Pons (tissue), 1 donor: ENCODE results near the gene BCCIP.

Experiments
- DNase-seq: peaks from one replicate; pipeline ENCODE4 v3.0.0-alpha.2; 2016; ENCODE audit warnings: low spot score

Gene BCCIP

DNA sequence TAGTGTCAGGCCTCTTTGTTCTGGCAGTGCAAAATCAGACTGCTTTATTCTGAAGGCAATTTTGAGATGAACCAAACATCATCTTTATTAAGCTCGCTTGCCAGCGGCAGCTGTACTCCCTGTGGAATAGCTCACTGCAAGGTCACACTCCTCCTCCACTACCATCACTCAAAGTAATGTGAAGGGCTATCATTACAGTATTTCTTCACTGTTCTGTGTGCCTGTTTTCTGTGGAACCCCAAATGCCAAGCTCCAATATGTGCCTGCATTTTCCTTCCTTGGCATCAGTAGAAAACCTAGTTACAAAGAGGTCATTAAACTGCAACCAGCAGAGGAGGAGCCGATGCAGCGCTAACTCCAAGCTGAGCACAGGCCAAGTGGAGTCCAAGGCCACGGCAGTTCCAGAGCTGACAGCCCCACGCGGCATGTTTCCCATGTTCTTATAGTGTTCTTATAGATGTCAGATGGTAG is 21.4 kb downstream of the BCCIP start:
- peak; percentile 82 for DNase-seq

DNA sequence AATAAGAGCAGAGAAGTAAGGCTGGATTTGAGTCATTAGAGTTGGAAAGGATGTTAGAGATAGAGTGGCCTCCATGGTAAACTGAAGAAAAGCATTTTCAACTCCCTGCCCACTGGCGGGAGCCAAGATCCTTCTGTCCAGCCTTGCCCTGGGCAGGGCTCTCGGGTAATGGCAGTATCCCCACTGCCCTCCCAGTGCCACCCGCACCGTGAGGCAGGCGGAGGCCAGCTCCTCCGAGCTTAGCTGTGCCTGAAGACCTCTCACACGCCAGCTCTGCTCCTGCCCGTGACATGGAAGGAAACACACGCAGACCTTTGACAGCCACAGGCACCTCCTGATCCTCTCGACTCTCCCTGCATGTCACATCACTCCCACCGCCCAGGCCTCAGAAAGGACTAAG is 22.3 kb downstream of the BCCIP start:
- DNase-seq, result no peak

DNA sequence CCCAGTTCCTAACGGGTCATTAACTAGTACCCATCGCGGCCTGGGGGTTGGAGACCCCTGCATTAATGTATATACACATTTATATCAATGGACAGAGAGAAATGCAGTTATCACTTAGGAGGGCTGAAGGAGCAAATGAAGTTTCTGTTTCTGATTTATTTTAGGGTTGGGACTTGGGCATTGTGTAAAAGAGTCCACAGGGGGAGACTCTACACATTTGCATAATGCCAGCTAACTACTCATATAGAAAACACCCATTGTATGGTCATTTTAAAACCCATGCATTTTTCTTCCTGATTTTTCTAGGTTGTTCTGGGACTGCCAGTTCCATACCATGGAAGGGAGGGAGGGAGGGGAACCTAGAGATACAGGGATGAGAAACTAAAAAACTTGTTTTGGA is 23.5 kb downstream of the BCCIP start:
- no peak for DNase-seq

DNA sequence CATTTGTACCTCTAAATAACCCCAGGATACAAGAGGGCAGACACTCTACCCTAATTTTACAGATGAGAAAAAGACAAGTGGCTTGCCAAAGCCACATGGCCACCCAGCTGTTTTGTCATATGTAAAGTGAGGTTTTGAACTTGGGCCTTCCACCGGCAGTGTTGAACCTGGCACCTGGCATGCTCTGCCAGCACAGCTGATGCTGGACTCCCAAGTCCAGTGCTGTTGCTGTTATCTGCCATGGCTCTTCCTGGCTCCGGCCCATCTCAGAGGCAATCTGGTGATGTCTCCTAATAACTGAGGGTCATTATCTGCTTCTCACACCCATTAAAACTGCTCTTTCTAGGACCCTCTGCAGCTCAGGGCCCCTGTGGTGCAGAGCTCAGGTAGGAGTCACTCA is 25.0 kb downstream of the BCCIP start:
- DNase-seq, result no peak

DNA sequence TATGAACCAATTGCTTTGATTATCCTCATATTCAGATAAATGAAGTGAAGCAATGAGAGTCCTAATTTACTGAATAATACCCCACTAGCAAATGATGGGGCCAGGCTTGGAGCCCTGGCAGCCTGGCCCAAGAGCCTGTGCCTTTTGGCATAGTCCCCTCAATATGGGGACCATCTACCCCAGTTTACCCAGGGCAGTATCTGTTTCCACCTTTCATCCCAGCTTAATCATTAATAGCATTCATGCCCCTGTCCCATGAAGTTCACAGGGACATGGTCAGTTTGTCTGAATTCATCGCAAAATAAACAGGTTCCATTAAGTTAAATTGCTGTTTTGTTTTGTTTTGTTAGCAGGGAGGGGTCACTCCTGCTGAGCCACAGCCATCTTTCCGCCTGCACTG is 25.5 kb downstream of the BCCIP start:
- no peak for DNase-seq

DNA sequence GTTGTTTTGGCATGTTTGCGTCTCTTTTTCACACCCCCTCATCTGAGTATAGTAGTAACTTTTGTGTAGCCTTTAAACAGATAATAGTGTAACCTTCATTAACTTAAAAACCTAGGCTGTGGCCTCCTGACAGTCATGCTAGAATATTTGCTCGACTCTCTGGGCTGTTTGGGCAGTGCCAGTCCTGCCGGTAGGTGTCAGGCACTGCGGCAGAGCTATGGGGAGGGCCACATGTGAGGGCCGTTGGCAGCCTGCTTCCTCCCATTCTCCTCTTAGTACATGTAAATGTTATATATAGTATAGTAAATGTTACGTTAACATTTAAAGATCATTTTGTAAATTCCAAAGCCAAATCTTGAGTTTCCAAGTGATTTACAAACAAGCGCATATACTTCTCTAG is 26.1 kb downstream of the BCCIP start:
- no peak for DNase-seq

DNA sequence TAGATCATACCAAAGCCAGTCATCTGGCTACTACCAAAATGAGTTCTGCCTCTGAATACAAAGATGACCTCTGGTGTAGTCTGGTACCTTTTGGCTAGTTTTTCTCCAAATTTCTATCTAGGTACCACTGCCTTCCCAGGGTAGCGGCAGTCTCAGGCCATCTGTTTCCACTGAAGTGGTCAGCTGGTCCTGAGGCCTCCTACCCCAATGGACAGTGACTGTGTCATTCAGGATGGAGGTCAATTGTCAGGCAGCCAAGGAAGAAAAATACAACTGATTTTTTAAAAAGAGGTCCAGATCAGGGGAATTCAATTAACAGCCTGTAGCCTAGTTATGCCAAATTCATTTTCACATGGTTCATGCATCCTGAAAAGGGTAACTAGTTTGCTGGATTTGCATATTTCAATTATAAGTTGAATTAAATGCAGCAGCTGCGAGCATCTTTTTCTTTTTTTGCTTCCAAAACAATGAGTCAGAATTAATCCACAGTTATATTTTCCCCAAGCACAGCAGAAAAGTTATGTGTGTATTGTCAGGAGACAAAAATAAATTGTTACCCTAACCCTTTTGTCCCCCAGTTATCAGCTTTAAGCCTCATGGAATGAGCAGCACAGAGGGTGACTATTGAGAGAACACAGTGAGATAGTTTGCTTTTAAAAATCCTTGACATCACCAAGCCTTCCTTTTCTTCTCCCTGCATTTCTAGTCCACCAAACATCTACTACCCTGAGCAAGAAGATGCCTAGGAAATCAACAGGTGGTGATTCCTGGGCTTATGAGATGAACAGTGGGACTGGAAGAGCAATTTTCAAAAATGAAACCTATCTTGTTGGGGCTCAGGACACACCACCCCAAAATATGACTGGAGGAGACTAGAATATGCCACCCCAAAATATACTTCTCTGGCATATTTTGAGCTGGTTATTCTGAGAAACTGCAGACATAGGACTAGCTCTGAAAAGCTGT is 27.7 kb downstream of the BCCIP start:
- no peak for DNase-seq

DNA sequence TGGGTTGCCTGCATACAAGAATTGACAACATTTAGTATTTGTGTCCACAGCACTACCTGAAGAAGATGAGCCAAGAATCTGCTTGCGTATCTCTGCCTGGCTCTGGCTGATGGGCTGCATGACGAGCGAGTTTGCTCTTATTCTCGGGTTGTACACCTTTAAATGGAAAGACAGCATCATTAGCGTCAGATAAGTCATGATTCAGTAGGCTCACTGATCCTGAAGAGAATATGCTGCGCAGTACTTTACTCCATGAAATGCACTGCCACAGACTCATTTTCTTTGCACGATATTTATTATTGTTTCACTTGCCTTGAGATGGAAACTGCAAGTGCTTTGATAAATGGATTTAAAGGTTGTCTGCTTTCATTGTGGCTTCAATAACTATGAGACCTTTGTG is 29.1 kb downstream of the BCCIP start:
- no peak for DNase-seq

DNA sequence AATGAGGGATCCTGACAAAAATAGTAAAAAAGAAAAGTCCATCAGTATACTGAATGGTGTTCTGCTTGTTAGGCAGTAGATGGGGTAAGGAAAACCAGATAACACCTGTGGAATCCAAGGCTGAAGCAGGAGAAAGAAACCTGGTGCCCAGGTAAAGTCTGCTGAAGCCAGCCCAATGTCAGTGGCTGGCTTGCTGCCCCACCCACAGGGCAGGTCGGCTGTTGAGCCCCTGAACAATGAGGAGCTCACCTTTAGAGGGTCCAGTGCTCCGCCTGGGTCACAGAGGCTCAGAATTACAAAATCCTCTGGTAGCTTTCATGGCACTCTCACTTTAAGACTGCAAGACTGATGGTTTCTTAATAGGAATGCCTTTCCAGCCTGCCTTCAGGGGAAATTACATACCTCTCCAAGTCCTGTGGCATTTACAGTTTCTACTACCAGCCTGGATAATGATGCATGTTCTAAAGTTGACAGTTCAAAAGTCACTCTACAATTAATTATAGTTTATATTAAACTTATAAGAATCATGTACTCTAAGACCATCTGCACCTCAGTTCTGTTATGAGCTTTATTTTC is 33.9 kb downstream of the BCCIP start:
- no peak for DNase-seq

DNA sequence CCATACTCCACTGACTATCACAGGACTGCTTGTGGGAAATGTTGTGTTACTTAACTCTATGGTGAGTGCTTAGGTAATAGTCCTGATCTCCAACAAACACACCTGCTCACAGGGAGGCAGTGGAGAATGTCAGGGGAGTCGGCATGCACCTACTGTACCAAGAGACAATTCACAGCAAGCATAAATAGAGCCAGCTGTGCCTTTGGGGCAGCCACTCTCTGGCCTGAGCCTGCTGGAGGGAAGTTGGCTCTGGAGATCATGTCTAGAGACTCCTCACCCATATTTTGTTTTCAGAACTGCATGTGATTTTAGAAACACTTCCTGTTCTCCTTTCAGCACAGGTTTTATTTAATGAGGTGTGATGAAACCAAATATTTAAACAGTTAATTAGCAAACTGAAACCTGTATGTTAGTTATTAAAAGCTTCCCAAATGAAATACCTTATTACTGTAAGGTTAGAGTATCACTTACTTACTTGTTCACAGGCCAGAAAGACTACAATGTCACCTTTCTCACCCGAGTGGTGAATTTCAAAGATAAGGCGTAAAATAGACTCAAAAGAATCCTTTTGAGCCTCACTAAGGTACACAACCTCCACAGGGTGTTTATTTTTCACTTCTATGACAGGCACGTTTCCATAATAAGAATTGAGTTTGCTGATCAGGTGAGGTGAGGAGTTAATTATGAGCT is 35.9 kb downstream of the BCCIP start:
- no peak for DNase-seq

DNA sequence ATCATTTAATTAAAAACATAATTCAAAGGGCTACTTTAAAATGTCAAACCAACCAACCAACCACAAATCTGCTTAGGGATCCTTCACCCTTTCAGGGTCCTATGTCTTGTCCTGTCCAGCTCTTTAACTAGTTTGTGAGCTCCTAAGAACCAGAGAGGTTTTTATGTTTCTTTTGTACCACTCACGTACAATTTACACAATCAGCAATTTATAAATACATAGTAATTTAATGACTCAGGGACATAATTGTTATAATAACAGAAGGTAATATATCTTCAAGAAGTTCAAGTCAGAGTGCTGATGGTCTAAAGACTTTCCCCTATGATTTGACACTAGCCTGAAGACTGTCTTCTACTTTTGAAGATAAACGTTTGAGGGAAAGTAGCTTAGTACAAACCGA is 41.8 kb downstream of the BCCIP start:
- DNase-seq, result no peak

DNA sequence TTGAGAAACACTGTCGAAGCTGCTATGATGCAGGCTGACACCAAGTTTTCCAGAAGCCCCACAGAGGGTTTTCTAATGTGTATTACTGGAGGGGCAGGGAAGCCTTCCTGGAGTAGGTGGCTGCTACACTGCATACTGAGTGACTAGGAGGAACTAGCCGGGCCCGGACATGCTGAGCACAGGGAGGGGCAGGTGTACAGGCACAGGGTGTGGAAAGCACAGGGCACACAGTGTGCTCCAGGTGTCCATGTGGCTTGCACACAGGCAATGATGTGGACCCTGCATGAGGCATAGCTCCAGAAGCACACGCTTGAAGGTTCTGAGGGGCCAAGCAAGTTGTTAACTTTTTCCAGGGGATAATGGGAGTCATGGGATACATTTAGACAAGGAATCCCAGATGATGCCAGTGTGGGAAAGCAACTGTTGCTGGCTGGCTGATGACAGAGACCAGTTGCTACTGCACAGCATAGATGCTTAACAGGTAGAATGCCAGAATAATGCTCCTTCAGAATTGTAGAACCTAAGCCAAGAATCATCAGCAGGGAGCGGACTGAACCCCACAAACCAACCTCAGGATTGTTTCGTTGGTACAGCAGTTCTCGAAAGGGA is 43.2 kb downstream of the BCCIP start:
- DNase-seq, result no peak

DNA sequence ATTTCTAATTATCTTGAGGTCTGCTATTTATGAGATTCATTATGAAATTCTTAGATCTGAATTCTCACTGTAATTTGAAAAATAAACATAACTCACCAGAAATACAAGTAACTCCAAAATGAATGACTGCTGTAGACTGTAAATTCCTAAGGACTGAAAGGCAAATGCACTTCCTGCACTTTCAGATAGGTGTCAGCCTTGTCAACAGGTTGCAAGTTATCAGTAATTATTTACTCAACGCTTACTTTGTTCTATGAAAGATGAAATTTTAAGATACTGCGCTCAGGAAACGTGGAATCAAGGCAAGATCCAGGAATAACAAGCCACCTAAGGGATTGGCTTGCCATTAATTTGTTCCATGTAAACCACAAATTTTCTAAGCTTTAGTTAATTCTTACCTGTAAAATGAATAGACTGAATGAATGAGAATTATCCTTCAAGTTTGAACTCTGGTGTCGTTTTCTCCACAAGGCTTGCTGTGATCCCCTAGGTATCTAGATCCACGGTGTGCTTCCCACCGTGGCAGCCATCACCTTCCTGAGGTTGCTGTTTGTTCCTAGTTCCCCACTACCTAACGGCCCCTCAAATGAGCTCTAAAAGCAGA is 45.1 kb downstream of the BCCIP start:
- DNase-seq, result peak; percentile 44

DNA sequence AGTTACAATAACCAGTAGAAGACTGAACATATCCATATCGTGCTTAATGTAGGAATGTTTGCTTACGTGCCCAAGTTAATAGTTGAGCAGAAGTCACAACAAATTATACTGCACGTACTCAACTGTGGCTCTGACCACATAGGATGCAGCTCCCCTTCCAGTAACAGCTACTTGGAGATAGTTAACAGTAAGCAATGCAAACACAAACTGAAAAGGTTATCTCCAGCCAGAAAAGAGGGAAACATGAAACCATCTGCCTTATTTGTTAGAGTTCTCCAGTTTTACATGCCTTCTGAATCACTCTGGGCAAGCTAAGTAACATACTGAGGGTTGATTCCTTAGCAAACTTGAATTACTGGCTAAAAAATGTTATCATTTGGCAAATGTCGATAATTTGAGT is 48.0 kb downstream of the BCCIP start:
- DNase-seq, result no peak

DNA sequence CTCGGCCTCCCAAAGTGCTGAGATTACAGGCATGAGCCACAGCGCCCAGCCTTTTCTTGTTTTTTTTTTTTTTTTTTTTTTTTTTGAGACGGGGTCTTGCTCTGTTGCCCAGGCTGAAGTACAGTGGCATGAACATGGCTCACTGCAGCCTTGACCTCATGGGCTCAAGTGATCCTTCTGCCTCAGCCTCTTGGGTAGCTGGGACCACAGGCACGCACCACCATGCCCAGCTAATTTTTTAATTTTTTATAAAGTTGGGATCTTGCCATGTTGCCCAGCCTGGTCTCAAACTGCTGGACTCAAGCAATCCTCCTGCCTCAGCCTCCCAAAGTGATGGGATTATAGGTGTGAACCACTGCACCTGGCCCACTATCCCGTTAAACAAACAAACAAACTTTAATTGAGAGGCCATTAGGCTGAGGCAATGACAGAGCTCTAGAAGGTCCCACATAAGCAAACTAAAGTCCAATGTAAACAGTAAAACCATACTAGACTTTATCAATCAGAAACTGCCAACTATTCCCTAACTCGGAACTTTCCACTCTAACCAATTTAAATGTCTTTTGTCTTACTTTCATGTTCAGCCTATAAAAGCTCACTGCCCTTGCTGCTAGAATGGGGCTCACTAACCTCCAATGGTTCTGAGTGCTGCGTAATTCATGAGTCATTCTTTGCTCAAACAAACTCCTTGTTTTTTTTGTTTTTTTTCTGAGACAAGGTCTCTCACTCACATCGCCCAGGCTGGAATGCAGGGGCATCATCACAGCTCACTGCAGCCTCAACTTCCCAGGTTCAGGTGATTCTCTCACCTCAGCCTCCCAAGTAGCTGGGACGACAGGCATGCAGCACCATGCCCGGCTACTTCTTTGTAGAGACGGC is 55.9 kb downstream of the BCCIP start:
- DNase-seq, result no peak

DNA sequence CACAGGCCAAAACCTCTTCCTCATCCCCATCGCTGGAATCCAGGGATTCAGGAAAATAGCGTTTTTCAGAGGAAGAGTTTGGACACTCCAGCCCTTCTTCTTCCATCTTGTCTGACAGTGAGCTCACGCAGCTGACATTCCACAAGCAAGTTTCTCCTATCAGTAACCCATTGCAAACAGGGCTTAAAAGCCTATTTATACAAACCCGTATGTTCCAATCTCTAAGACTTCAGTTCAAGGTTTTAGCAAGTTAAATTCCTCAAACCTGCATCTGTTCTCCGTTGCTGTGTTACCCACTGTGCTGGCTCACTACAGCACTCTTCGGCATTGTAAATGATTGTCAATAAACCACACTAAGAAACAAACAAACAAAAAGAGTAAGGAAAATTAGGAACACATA is 57.4 kb downstream of the BCCIP start:
- no peak for DNase-seq

DNA sequence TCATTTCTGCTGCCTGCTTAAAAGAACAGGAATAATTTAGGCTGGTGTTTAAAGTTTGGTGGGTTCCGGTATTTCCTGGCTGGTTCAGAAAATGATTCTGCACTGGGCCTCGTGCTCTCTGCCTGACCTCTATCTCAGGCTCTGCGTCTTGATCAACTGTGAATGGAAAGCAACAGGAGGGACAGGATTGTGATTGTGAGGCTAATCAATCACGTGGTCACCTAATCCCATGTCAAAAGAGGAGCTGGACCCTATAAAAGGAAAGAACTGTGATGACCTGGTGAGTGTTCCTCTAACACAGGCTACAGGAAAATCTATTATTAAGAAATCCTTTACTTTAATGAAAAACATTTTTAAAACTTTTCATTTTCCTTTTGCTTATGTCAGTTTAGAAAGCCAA is 57.8 kb downstream of the BCCIP start, which contains the start of gene DHX32:
DHX32 (minus strand) TSS at position 101 of the 400 bp plus-strand sequence. CDS start 468 bp downstream, outside the sequence.
- no peak for DNase-seq

DNA sequence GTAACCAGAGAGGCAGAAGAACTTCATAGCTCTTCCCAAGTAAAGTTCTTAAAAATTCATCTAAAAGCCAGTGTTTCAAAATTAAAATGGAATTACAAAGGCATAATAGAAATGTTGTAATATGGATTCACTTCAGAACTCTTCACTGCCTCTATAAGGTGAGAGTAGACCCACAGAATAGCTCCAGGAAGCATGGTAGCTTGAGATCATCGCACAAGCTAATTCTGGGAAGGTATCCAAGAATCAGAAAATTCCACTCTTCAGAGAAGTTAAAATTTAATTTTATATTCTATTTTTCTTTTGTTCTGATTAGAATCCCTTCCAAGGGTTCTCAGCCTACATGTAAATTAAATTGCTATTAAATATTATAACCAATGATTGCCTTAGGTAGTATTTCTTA is 59.2 kb downstream of the BCCIP start:
- no peak for DNase-seq

DNA sequence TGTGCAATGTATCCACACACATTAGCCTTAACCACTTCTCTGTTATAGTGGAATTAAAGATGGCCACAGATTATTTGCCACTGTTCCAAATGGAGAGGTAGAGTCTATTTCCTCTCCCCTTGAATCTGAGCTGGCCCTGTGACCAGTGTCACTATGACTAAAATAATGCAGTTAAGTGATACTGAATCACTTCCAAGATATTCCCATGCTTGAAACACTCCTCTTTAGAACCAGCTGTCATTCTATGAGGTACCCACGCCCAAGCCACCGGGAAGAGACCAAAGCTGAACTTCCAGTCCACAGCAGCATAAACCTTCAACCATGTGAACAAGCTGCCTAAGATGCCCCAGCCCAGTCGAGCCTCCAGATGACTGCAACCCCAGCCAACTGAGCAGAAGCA is 59.9 kb downstream of the BCCIP start:
- no peak for DNase-seq
